Esophagus muscularis mucosa (tissue), 4 donors: ENCODE data around the gene ITPR2. TPM values are rescaled to one million over a fixed set of nuclear protein-coding genes. Genes with fewer than 3 reads are reported as not detected.

Experiments used
- DNase-seq: peaks from one replicate; pipeline ENCODE4 v3.0.0-alpha.2; 2017; ENCODE audit errors: extremely low spot score
- H3K27ac ChIP-seq, 4 donors: fragments of 200-600 bp; sonication (generic); replicated peaks in 1 of 4; 1 replicate in 3 of 4; 2 replicates in 1 of 4; pipeline ENCODE4 v1.5.1; 2016 to 2019; ENCODE audit warnings: mild to moderate bottlenecking in 1 of 4
- H3K27me3 ChIP-seq, 4 donors: fragments of 200-600 bp; sonication (generic); one replicate each; pipeline versions ENCODE4 v1.5.1 to v1.6.0; 2016 to 2019
- H3K36me3 ChIP-seq, 4 donors: fragments of 200-600 bp; sonication (generic); one replicate each; pipeline ENCODE4 v1.5.1; 2016 to 2019
- H3K4me1 ChIP-seq, 4 donors: fragments of 200-600 bp; sonication (generic); one replicate each; pipeline ENCODE4 v1.5.1; 2016 to 2019
- H3K4me3 ChIP-seq, 4 donors: fragments of 200-600 bp; sonication (generic); 1 replicate in 2 of 4; 2 replicates in 2 of 4; pipeline ENCODE4 v1.5.1; 2016 to 2019; ENCODE audit warnings: mild to moderate bottlenecking in 4 of 4, moderate library complexity in 1 of 4
- H3K9me3 ChIP-seq, 4 donors: fragments of 200-600 bp; sonication (generic); 1 replicate in 3 of 4; 2 replicates in 1 of 4; pipeline ENCODE4 v1.5.1; 2016 to 2019
- EP300 ChIP-seq: sonication (generic); formaldehyde crosslinking; IDR thresholded peaks from one replicate; pipeline ENCODE4 v1.6.1; 2017; ENCODE audit warnings: antibody characterized with exemption
- POLR2A ChIP-seq: fragments of 450-650 bp; IDR thresholded peaks from one replicate; pipeline ENCODE4 v1.6.1; 2017; ENCODE audit warnings: antibody characterized with exemption, moderate library complexity, mild to moderate bottlenecking, low read depth
- POLR2AphosphoS5 ChIP-seq, 2 donors: sonication (generic); formaldehyde crosslinking; IDR thresholded peaks; one replicate each; pipeline ENCODE4 v1.6.1; 2017; ENCODE audit warnings: antibody characterized with exemption in 2 of 2
- WGBS: methylation state at CpG from one replicate; pipeline ENCODE4 v1.1.5; 2018; 5-methylcytosine and 5-hydroxymethylcytosine counted together
- intact Hi-C: fragments of 100-400 bp; cut with DNase I; formaldehyde crosslinking; loops from one replicate; pipeline ENCODE4 v1.15.1; 2023
- total RNA-seq, 4 donors: library from RNA; depleted of rRNA; stranded (reverse); fragments of >200 nt; gene quantifications; one replicate each; pipeline versions ENCODE4 v1.1.0 to v1.2.1, GENCODE V29; 2016
- TF ChIP-seq, protein P1 (sequence below), 3 experiments: fragments of 200-600 bp in 2 of 3; fragments of 450-650 bp in 1 of 3; sonication (generic) in 2 of 3; IDR thresholded peaks; one replicate each; pipeline ENCODE4 v1.5.1; 2017 to 2019; ENCODE audit warnings: antibody characterized with exemption in 3 of 3, mild to moderate bottlenecking in 2 of 3, moderate library complexity in 1 of 3

The ITPR2 gene
- total RNA-seq, 4 donors from 2014 or later: 23.7 to 26.6 (median 25.4) TPM

DNA sequence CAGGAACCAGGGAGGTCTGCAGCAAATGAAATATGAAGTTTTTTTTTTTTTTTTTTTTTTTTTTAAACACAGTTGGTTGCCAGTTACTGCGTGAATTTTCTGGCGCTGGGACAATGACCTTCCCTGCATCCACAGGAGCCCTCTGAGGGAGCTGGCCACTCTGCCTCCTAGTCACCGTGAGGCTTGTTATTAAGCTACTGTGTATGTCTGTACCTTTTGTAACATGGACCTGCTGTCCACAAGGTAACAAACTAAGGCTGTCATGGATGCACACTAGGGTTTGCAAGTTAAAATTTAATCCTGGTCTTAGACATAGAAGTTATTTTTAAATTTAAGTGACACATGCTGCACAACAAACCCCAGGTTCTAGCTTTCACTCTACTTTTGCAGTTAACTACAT is 426.6 kb downstream of the ITPR2 start:
- Histone ChIP-seq H3K4me1 (peaks cover 0 to 12% (median 5%) of the 10 kb centered on the region in 4 donors), H3K9me3 (no peaks in the 10 kb centered on the region), H3K36me3 (peaks cover 0 to 16% (median 10%) of the 10 kb centered on the region in 4 donors), H3K27me3 (no peaks in the 10 kb centered on the region), H3K27ac (no peak overlapping the region), H3K4me3 (no peak overlapping the region)
- DNase-seq: no peak
- intact Hi-C loops: no loop called here
- TF ChIP-seq POLR2A (no peak), EP300 (no peak), POLR2AphosphoS5 (IDR thresholded peaks at IDR 0.05) (no peak)
- TF ChIP-seq, protein P1, sequence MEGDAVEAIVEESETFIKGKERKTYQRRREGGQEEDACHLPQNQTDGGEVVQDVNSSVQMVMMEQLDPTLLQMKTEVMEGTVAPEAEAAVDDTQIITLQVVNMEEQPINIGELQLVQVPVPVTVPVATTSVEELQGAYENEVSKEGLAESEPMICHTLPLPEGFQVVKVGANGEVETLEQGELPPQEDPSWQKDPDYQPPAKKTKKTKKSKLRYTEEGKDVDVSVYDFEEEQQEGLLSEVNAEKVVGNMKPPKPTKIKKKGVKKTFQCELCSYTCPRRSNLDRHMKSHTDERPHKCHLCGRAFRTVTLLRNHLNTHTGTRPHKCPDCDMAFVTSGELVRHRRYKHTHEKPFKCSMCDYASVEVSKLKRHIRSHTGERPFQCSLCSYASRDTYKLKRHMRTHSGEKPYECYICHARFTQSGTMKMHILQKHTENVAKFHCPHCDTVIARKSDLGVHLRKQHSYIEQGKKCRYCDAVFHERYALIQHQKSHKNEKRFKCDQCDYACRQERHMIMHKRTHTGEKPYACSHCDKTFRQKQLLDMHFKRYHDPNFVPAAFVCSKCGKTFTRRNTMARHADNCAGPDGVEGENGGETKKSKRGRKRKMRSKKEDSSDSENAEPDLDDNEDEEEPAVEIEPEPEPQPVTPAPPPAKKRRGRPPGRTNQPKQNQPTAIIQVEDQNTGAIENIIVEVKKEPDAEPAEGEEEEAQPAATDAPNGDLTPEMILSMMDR (IDR thresholded peaks at IDR 0.05): no peak
- WGBS: 27% methylated on average over 3 of the region's 3 CpGs

DNA sequence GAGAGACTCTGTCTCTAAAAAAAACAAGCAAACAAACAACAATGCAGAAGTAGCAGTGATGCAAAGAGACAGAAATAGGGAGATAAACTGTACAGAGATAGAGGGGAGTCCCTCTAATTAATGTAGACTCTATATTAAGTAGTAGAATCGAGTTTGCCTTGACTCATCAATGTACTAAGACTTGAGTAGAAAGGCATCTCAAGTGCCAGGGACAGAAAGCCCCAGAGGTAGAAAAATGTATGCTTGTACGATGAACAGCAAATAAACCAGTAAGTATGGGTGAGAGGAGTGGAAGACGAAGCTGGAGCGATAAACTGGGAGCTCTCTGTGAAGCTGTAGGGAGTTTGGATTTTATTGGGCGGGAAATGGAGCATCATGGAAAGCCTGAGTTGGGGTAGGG is 429.4 kb downstream of the ITPR2 start:
- WGBS: 96% methylated on average over 5 of the region's 5 CpGs
- H3K9me3 ChIP-seq: no peaks in the 10 kb centered on the region
- TF ChIP-seq POLR2AphosphoS5 (IDR thresholded peaks at IDR 0.05) (no peak), POLR2A (no peak), EP300 (no peak)
- TF ChIP-seq, protein P1 (IDR thresholded peaks at IDR 0.05): no peak
- H3K4me3 ChIP-seq: no peak overlapping the region
- H3K4me1 ChIP-seq: peaks cover 0 to 12% (median 5%) of the 10 kb centered on the region in 4 donors
- peaks cover 0 to 11% (median 3%) of the 10 kb centered on the region in 4 donors for H3K36me3 ChIP-seq
- DNase-seq: no peak
- no peaks in the 10 kb centered on the region for H3K27me3 ChIP-seq
- H3K27ac ChIP-seq: no peak overlapping the region
- intact Hi-C loops: no loop called here

DNA sequence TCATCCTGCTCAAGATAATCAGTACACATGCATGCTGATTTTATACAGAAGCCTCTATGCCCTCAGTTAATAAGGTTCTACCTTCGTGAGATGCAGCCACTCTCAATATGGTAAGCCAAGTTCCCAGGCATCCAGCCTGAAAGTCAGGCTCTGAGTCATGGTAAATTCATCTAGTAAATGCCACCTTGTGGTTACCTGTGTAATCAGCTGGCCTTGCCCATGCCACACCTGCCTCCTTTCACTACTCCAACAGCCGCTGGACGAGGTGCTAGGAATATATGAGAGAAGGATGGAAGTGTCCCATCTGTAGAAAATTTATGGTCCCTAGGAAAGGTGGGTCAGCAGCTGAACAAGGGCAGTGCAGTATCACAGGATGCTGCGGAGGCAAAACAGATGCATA is 430.3 kb downstream of the ITPR2 start:
- DNase-seq: no peak
- intact Hi-C loops: no loop called here

DNA sequence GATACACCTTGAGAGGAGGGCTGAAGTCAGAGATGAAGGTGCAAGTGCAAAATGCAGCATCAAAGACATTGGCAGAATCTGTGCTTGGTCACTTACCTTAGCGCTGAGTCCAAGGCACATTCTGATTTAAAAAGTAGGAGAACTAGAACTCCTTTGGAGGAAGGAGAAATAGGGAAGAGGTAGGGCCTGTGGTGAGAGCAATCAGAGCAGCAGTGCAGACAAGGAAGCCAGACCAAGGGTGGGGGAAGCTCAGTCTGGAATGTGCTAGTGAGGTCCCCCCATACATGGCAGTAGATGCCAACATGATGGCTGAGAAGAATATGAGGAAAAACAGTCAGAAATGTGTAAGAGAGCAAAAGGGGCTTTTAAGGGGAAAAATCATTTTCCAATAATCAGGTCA is 431.1 kb downstream of the ITPR2 start:
- no peak overlapping the region for H3K4me3 ChIP-seq
- no peak for TF ChIP-seq POLR2AphosphoS5 (IDR thresholded peaks at IDR 0.05)
- TF ChIP-seq EP300: no peak
- TF ChIP-seq, protein P1 (IDR thresholded peaks at IDR 0.05): no peak
- TF ChIP-seq POLR2A: no peak

More for the DNA sequence above, 430.3 kb downstream of the ITPR2 start:
- TF ChIP-seq POLR2AphosphoS5 (IDR thresholded peaks at IDR 0.05) (no peak), POLR2A (no peak), EP300 (no peak)
- TF ChIP-seq, protein P1 (IDR thresholded peaks at IDR 0.05): no peak
- no peaks in the 10 kb centered on the region for H3K27me3 ChIP-seq
- H3K4me1 ChIP-seq: peaks cover 0 to 12% (median 5%) of the 10 kb centered on the region in 4 donors
- no peak overlapping the region for H3K4me3 ChIP-seq
- WGBS: 89% methylated on average over 4 of the region's 4 CpGs
- peaks cover 0 to 11% (median 2%) of the 10 kb centered on the region in 4 donors for H3K36me3 ChIP-seq
- no peaks in the 10 kb centered on the region for H3K9me3 ChIP-seq
- no peak overlapping the region for H3K27ac ChIP-seq

DNA sequence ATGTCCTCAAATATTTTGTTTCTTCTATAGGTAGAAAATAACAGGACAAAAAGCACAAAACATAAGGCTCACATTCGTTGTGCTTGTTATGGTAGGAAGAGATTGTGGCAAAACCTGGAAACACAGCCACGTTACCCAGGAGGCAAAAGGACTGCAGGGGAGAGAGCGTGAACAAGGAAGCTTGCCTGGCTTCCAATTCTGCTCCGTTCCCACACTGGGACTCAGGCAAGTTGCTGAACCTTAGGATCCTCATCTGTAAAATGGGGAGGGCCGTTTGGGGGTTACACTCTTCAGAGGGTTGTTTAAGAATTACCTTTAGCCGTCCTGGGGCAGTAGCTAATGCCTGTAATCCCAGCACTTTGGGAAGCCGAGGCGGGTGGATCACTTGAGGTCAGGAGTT is 432.4 kb downstream of the ITPR2 start:
- Histone ChIP-seq H3K27me3 (no peaks in the 10 kb centered on the region), H3K4me1 (no peaks in the 10 kb centered on the region), H3K27ac (no peak overlapping the region), H3K9me3 (no peaks in the 10 kb centered on the region), H3K36me3 (peaks cover 0 to 19% (median 10%) of the 10 kb centered on the region in 4 donors), H3K4me3 (no peak overlapping the region)
- TF ChIP-seq EP300: no peak
- intact Hi-C loops: no loop called here
- 90% methylated on average over 5 of the region's 8 CpGs for WGBS
- DNase-seq: no peak

More for the DNA sequence above, 431.1 kb downstream of the ITPR2 start:
- WGBS: 92% methylated on average over 1 of the region's 1 CpG
- Histone ChIP-seq H3K36me3 (peaks cover 0 to 11% (median 4%) of the 10 kb centered on the region in 4 donors), H3K9me3 (no peaks in the 10 kb centered on the region), H3K27ac (no peak overlapping the region), H3K4me1 (peaks cover 0 to 10% (median 5%) of the 10 kb centered on the region in 4 donors), H3K27me3 (no peaks in the 10 kb centered on the region)
- intact Hi-C loops: no loop called here
- DNase-seq: no peak
